ENCODE results near the gene RNF220.

DNA sequence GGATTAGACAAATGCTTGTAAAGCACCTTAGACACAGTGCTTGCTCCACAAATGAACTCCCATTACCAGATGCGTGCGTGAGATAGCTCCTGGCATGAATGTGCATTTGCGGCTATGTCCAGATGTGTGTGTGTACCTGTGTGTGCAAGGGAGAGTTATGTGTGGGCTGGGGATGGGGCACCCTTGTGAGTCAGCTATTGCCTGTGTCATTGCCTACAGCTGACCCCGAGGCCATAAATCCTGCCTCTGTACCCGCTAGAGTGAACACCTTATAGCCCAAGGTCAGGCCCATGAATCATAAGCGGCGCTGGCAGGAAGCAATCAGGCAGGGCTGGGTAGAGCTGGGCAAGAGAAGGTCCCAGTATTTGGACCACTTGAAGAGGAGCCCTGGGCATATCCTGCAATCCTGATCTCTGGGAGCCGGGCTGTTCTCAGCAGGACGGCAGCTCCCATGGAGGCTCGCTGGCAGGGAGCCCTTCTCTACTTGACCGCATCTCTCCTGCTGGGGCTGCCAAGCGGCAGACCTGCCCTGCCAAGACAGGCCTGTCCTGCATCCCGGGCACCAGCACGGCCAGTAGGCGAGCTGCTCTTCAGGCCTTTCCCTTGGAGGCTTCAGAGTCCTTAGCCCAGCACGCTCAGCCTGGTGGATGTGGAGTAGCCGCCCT is 182.9 kb downstream of the RNF220 start:
- TF ChIP-seq, protein P1, sequence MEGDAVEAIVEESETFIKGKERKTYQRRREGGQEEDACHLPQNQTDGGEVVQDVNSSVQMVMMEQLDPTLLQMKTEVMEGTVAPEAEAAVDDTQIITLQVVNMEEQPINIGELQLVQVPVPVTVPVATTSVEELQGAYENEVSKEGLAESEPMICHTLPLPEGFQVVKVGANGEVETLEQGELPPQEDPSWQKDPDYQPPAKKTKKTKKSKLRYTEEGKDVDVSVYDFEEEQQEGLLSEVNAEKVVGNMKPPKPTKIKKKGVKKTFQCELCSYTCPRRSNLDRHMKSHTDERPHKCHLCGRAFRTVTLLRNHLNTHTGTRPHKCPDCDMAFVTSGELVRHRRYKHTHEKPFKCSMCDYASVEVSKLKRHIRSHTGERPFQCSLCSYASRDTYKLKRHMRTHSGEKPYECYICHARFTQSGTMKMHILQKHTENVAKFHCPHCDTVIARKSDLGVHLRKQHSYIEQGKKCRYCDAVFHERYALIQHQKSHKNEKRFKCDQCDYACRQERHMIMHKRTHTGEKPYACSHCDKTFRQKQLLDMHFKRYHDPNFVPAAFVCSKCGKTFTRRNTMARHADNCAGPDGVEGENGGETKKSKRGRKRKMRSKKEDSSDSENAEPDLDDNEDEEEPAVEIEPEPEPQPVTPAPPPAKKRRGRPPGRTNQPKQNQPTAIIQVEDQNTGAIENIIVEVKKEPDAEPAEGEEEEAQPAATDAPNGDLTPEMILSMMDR (IDR thresholded peaks at IDR 0.05): no peak
- TF ChIP-seq POLR2AphosphoS5 (IDR thresholded peaks at IDR 0.05) (no peak), EP300 (IDR thresholded peaks at IDR 0.05) (no peak)
